RWPE2 (cell line): Measurements from ENCODE around the gene ZBTB21.
"Not testable (repeated sequence)": the region's sequence is repeated elsewhere in the genome, so short reads cannot be mapped to it uniquely, and the experiment has no call there.

Experiments used
- ATAC-seq: fragments of 200-7000 bp; cut with Tn5 transposase; 3 replicates; pipeline ENCODE4 v1.9.1; 2021; ENCODE audit warnings: low read depth
- DNase-seq: peaks from one replicate; pipeline ENCODE4 v3.0.0-alpha.2; 2020; ENCODE audit warnings: low spot score
- H3K27ac ChIP-seq: fragments of 450-650 bp; 2 replicates; pipeline ENCODE4 v1.5.1; 2017; ENCODE audit warnings: mild to moderate bottlenecking; ENCODE audit not compliant: poor library complexity, severe bottlenecking
- H3K27me3 ChIP-seq: fragments of 250-450 bp; sonication (Bioruptor Pico); 2 replicates; pipeline ENCODE4 v1.5.1; 2021; ENCODE audit warnings: mild to moderate bottlenecking, moderate library complexity; ENCODE audit not compliant: insufficient read depth, poor library complexity, severe bottlenecking
- H3K36me3 ChIP-seq: fragments of 250-450 bp; sonication (Bioruptor Pico); 2 replicates; pipeline ENCODE4 v1.5.1; 2020; ENCODE audit warnings: low read depth, mild to moderate bottlenecking, moderate library complexity
- H3K4me1 ChIP-seq: fragments of 250-450 bp; sonication (Bioruptor Pico); 2 replicates; pipeline ENCODE4 v1.5.1; 2021; ENCODE audit warnings: mild to moderate bottlenecking, moderate library complexity; ENCODE audit not compliant: insufficient read depth, poor library complexity, severe bottlenecking
- H3K4me3 ChIP-seq: fragments of 250-450 bp; sonication (Bioruptor Pico); 2 replicates; pipeline ENCODE4 v1.5.1; 2021; ENCODE audit warnings: mild to moderate bottlenecking, moderate library complexity; ENCODE audit not compliant: severe bottlenecking
- H3K9me3 ChIP-seq: fragments of 250-450 bp; sonication (Bioruptor Pico); 2 replicates; pipeline ENCODE4 v1.5.1; 2021; ENCODE audit warnings: mild to moderate bottlenecking, moderate library complexity; ENCODE audit not compliant: severe bottlenecking
- CTCF ChIP-seq: fragments of 450-650 bp; IDR thresholded peaks from one replicate; pipeline ENCODE4 v1.5.1; 2017; ENCODE audit warnings: mild to moderate bottlenecking, moderate library complexity; ENCODE audit not compliant: poor library complexity, severe bottlenecking

ZBTB21 gene

GRCh38 chr21:41951876-41952567 lies 58.1 kb downstream of the ZBTB21 start:
- H3K36me3 ChIP-seq = no peaks in the 10 kb centered on the region; the same call in 1 of the 2 replicates
- H3K9me3 ChIP-seq = no peaks in the 10 kb centered on the region
- ATAC-seq (no peak), DNase-seq (no peak)
- no peak for TF ChIP-seq CTCF
- H3K27ac ChIP-seq = no peak overlapping the region
- H3K4me3 ChIP-seq = no peak overlapping the region
- H3K27me3 ChIP-seq = no peaks in the 10 kb centered on the region
- peaks cover 10% of the 10 kb centered on the region for H3K4me1 ChIP-seq

GRCh38 chr21:41950941-41951351 lies 59.2 kb downstream of the ZBTB21 start:
- no peaks in the 10 kb centered on the region for H3K9me3 ChIP-seq
- no peak for TF ChIP-seq CTCF
- no peak overlapping the region for H3K27ac ChIP-seq
- ATAC-seq (no peak), DNase-seq (no peak)
- peaks cover 7% of the 10 kb centered on the region for H3K4me1 ChIP-seq
- H3K36me3 ChIP-seq = no peaks in the 10 kb centered on the region; the same call in 1 of the 2 replicates
- H3K4me3 ChIP-seq = no peak overlapping the region
- H3K27me3 ChIP-seq = no peaks in the 10 kb centered on the region

GRCh38 chr21:41949631-41950030 lies 60.5 kb downstream of the ZBTB21 start:
- H3K9me3 ChIP-seq, H3K27me3 ChIP-seq, H3K4me3 ChIP-seq, H3K36me3 ChIP-seq, H3K4me1 ChIP-seq, H3K27ac ChIP-seq, DNase-seq, ATAC-seq: not testable (repeated sequence)

GRCh38 chr21:41948901-41949300 lies 61.3 kb downstream of the ZBTB21 start:
- Histone ChIP-seq H3K4me3 (no peak overlapping the region), H3K9me3 (no peaks in the 10 kb centered on the region), H3K27me3 (no peaks in the 10 kb centered on the region), H3K4me1 (peaks cover 7% of the 10 kb centered on the region), H3K36me3 (no peaks in the 10 kb centered on the region; the same call in 1 of the 2 replicates), H3K27ac (no peak overlapping the region)
- no peak for TF ChIP-seq CTCF
- DNase-seq = no peak
- ATAC-seq = no peak

- Histone ChIP-seq H3K4me3 (no peak overlapping the region), H3K4me1 (peaks cover 7% of the 10 kb centered on the region), H3K27me3 (no peaks in the 10 kb centered on the region), H3K27ac (no peak overlapping the region), H3K36me3 (no peaks in the 10 kb centered on the region; the same call in 1 of the 2 replicates), H3K9me3 (no peaks in the 10 kb centered on the region)
- DNase-seq (no peak), ATAC-seq (peak; percentile 38; the same call in 1 of the 3 replicates)
- TF ChIP-seq CTCF = no peak
Observed at GRCh38 chr21:41948078-41948895, 61.9 kb downstream of the ZBTB21 start.
